Sigmoid colon (tissue), 4 donors: ENCODE results near the gene EML3.

Experiments
- CTCF ChIP-seq, 4 experiments: fragments of 450-650 bp in 3 of 4; fragments of 200-600 bp in 1 of 4; IDR thresholded peaks; one replicate each; pipeline ENCODE4 v1.5.1; 2016 to 2019; ENCODE audit warnings: antibody characterized with exemption in 4 of 4, mild to moderate bottlenecking in 3 of 4, moderate library complexity in 2 of 4
- EP300 ChIP-seq, 4 donors: sonication (generic); formaldehyde crosslinking; IDR thresholded peaks; one replicate each; pipeline ENCODE4 v1.6.1; 2017; ENCODE audit warnings: antibody characterized with exemption in 4 of 4
- POLR2A ChIP-seq, 2 donors: fragments of 450-650 bp; IDR thresholded peaks; one replicate each; pipeline ENCODE4 v1.6.1; 2016; ENCODE audit warnings: antibody characterized with exemption in 2 of 2, mild to moderate bottlenecking in 2 of 2, moderate library complexity in 2 of 2

GRCh38 chr11:62602141-62603071, 10.2 kb downstream of the EML3 start:
- peak; percentile 6 to 25 (median 22) for TF ChIP-seq CTCF (IDR thresholded peaks at IDR 0.05)
- TF ChIP-seq POLR2A (IDR thresholded peaks at IDR 0.05) = no peak
- peak in 1 of 4 donors; percentile 17 for TF ChIP-seq EP300 (IDR thresholded peaks at IDR 0.05)
